H7 (cell line): ENCODE measurements around the gene POLR1A. TPM values are rescaled to one million over a fixed set of nuclear protein-coding genes. Genes with fewer than 3 reads are reported as not detected.

ENCODE experiments used
- DNase-seq: peaks from one replicate; pipeline ENCODE4 v3.0.0; 2012
- H3K27me3 ChIP-seq: 2 replicates; pipeline ENCODE4 v1.6.0; 2011; ENCODE audit warnings: mild to moderate bottlenecking, low read length; ENCODE audit not compliant: control insufficient read depth, insufficient read depth
- H3K36me3 ChIP-seq: replicated peaks from 2 replicates; pipeline ENCODE4 v1.5.1; 2011; ENCODE audit warnings: low read length; ENCODE audit not compliant: control insufficient read depth, insufficient read depth
- H3K4me3 ChIP-seq: 2 replicates; pipeline ENCODE4 v1.5.1; 2011; ENCODE audit warnings: low read depth, mild to moderate bottlenecking, control low read depth, low read length, moderate library complexity; ENCODE audit not compliant: insufficient read depth
- total RNA-seq: library from RNA; depleted of rRNA; stranded (reverse); fragments of >200 nt; shearing (Covaris generic); gene quantifications from 2 replicates; pipeline ENCODE4 v1.2.3, GENCODE V29; 2014

Gene POLR1A
- total RNA-seq, 1 experiment from 2014 or later: 19.9 TPM

GRCh38 chr2:86078774-86079545 is 26.7 kb downstream of the POLR1A start:
- Histone ChIP-seq H3K27me3 (no peaks in the 10 kb centered on the region), H3K4me3 (no peak overlapping the region), H3K36me3 (peaks cover 38% of the 10 kb centered on the region)
- DNase-seq: no peak

GRCh38 chr2:86075886-86076285 is 29.8 kb downstream of the POLR1A start:
- Histone ChIP-seq H3K4me3 (no peak overlapping the region), H3K27me3 (no peaks in the 10 kb centered on the region), H3K36me3 (peaks cover 52% of the 10 kb centered on the region)
- DNase-seq: no peak

- DNase-seq: no peak
- H3K27me3 ChIP-seq: no peaks in the 10 kb centered on the region
- peaks cover 53% of the 10 kb centered on the region for H3K36me3 ChIP-seq
- no peak overlapping the region for H3K4me3 ChIP-seq
These were observed 30.9 kb downstream of the POLR1A start for GRCh38 chr2:86074811-86075210.

GRCh38 chr2:86074256-86074655 is 31.4 kb downstream of the POLR1A start:
- Histone ChIP-seq H3K27me3 (no peaks in the 10 kb centered on the region), H3K4me3 (no peak overlapping the region), H3K36me3 (peaks cover 56% of the 10 kb centered on the region)
- DNase-seq: no peak

GRCh38 chr2:86073225-86073624 is 32.5 kb downstream of the POLR1A start:
- no peak for DNase-seq
- peaks cover 58% of the 10 kb centered on the region for H3K36me3 ChIP-seq

GRCh38 chr2:86072271-86072858 is 33.3 kb downstream of the POLR1A start:
- no peak for DNase-seq
- Histone ChIP-seq H3K4me3 (no peak overlapping the region), H3K36me3 (peaks cover 56% of the 10 kb centered on the region), H3K27me3 (no peaks in the 10 kb centered on the region)

More at GRCh38 chr2:86073225-86073624, 32.5 kb downstream of the POLR1A start:
- Histone ChIP-seq H3K4me3 (no peak overlapping the region), H3K27me3 (no peaks in the 10 kb centered on the region)

- Histone ChIP-seq H3K4me3 (no peak overlapping the region), H3K36me3 (peaks cover 46% of the 10 kb centered on the region), H3K27me3 (no peaks in the 10 kb centered on the region)
- DNase-seq: no peak
These were observed 34.8 kb downstream of the POLR1A start for GRCh38 chr2:86070868-86071267.

- peaks cover 48% of the 10 kb centered on the region for H3K36me3 ChIP-seq
- no peak overlapping the region for H3K4me3 ChIP-seq
- no peak for DNase-seq
- no peaks in the 10 kb centered on the region for H3K27me3 ChIP-seq
These were observed 35.8 kb downstream of the POLR1A start for GRCh38 chr2:86069783-86070339.

- no peak overlapping the region for H3K4me3 ChIP-seq
- H3K36me3 ChIP-seq: peaks cover 46% of the 10 kb centered on the region
- H3K27me3 ChIP-seq: no peaks in the 10 kb centered on the region
- no peak for DNase-seq
These were observed 36.5 kb downstream of the POLR1A start for GRCh38 chr2:86069091-86069685.

- no peak for DNase-seq
- H3K36me3 ChIP-seq: peaks cover 43% of the 10 kb centered on the region
- H3K4me3 ChIP-seq: no peak overlapping the region
- no peaks in the 10 kb centered on the region for H3K27me3 ChIP-seq
These were observed 37.0 kb downstream of the POLR1A start for GRCh38 chr2:86068648-86069047.

GRCh38 chr2:86068136-86068588 is 37.5 kb downstream of the POLR1A start:
- DNase-seq: no peak
- H3K36me3 ChIP-seq: peaks cover 40% of the 10 kb centered on the region

GRCh38 chr2:86066915-86067314 is 38.8 kb downstream of the POLR1A start:
- no peak overlapping the region for H3K4me3 ChIP-seq
- DNase-seq: no peak
- H3K36me3 ChIP-seq: peaks cover 35% of the 10 kb centered on the region
- no peaks in the 10 kb centered on the region for H3K27me3 ChIP-seq

More at GRCh38 chr2:86068136-86068588, 37.5 kb downstream of the POLR1A start:
- Histone ChIP-seq H3K4me3 (no peak overlapping the region), H3K27me3 (no peaks in the 10 kb centered on the region)

- Histone ChIP-seq H3K4me3 (no peak overlapping the region), H3K36me3 (peaks cover 34% of the 10 kb centered on the region), H3K27me3 (no peaks in the 10 kb centered on the region)
- DNase-seq: no peak
These were observed 39.6 kb downstream of the POLR1A start for GRCh38 chr2:86066007-86066578.

- no peak for DNase-seq
- H3K27me3 ChIP-seq: no peaks in the 10 kb centered on the region
- no peak overlapping the region for H3K4me3 ChIP-seq
- peaks cover 35% of the 10 kb centered on the region for H3K36me3 ChIP-seq
These were observed 40.2 kb downstream of the POLR1A start for GRCh38 chr2:86065512-86065911.
